ENCODE results near the gene SAA4.

DNA sequence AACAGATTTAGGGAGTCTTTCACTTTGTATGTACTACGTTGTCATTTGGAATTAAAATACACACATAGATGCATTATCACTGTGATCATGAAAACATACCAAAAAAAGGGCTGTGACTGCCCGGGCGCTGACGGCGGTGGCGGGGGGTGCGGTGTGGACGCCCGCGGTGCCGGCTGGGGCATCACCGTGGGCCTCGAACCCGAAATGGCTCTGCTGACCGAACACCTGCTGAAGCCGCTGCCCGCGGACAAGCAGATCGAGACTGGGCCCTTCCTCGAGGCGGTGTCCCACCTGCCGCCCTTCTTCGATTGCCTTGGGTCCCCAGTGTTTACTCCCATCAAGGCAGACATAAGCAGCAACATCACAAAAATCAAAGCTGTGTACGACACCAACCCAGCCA, 47.8 kb downstream of the SAA4 start:
- TF ChIP-seq, protein P1, sequence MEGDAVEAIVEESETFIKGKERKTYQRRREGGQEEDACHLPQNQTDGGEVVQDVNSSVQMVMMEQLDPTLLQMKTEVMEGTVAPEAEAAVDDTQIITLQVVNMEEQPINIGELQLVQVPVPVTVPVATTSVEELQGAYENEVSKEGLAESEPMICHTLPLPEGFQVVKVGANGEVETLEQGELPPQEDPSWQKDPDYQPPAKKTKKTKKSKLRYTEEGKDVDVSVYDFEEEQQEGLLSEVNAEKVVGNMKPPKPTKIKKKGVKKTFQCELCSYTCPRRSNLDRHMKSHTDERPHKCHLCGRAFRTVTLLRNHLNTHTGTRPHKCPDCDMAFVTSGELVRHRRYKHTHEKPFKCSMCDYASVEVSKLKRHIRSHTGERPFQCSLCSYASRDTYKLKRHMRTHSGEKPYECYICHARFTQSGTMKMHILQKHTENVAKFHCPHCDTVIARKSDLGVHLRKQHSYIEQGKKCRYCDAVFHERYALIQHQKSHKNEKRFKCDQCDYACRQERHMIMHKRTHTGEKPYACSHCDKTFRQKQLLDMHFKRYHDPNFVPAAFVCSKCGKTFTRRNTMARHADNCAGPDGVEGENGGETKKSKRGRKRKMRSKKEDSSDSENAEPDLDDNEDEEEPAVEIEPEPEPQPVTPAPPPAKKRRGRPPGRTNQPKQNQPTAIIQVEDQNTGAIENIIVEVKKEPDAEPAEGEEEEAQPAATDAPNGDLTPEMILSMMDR (IDR thresholded peaks at IDR 0.05): no peak
- TF ChIP-seq POLR2AphosphoS5 (IDR thresholded peaks at IDR 0.05): no peak

Data from breast epithelium (tissue), 3 donors.